ENCODE measurements around the gene TMC3. TPM values are rescaled to one million over a fixed set of nuclear protein-coding genes. Genes with fewer than 3 reads are reported as not detected.

Gene TMC3
- total RNA-seq, 3 donors from 2014 or later (not counting 1 experiment from before 2014, with no cell fraction given), result not detected

DNA sequence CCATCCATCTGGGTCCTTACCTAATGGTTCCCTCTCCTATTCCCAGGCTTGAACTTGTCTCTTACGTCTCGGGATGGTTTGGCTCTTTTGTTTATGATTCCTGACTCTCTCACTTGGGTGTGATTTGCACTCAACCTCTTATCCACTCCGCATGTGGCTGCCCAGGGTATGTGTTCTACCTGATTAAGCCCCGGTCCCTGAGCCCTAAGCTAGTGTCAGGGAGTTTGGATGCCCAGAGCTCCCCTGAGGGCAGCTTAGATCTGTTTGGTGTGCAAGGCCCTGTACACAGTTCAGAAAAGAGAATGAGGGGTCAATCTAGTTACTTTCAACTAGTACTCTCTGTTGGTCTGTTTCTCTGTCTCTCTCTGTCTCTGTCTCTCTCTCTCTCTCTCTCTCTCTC is 34.2 kb downstream of the TMC3 start:
- TF ChIP-seq, protein P1, sequence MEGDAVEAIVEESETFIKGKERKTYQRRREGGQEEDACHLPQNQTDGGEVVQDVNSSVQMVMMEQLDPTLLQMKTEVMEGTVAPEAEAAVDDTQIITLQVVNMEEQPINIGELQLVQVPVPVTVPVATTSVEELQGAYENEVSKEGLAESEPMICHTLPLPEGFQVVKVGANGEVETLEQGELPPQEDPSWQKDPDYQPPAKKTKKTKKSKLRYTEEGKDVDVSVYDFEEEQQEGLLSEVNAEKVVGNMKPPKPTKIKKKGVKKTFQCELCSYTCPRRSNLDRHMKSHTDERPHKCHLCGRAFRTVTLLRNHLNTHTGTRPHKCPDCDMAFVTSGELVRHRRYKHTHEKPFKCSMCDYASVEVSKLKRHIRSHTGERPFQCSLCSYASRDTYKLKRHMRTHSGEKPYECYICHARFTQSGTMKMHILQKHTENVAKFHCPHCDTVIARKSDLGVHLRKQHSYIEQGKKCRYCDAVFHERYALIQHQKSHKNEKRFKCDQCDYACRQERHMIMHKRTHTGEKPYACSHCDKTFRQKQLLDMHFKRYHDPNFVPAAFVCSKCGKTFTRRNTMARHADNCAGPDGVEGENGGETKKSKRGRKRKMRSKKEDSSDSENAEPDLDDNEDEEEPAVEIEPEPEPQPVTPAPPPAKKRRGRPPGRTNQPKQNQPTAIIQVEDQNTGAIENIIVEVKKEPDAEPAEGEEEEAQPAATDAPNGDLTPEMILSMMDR (IDR thresholded peaks at IDR 0.05), result no peak
- Mint-ChIP-seq H3K36me3 (no peaks in the 10 kb centered on the region), H3K4me3 (no peak overlapping the region), H3K4me1 (no peaks in the 10 kb centered on the region), H3K27ac (no peak overlapping the region), H3K27me3 (ENCODE audit: low read depth in 2 of 2) (peaks cover 7 to 8% of the 10 kb centered on the region in 2 donors), H3K9me3 (no peaks in the 10 kb centered on the region)
- H3K4me3 ChIP-seq (ENCODE audit: low read length), result no peak overlapping the region
- ATAC-seq (no peak), DNase-seq (no peak)
- intact Hi-C loops (cut with micrococcal nuclease), result loop anchor here (10.0 kb wide), 1 partner anchor 65 kb away; no protein-coding TSS in a partner anchor
- no peaks in the 10 kb centered on the region for H3K36me3 ChIP-seq (ENCODE audit: control insufficient read depth, insufficient read depth, low read length)
- H3K27me3 ChIP-seq (ENCODE audit: control insufficient read depth, insufficient read depth, low read length), result no peaks in the 10 kb centered on the region
- peaks cover 4% of the 10 kb centered on the region for H3K4me1 ChIP-seq (ENCODE audit: control insufficient read depth, insufficient read depth, low read length)
- H3K9me3 ChIP-seq (ENCODE audit: control insufficient read depth, insufficient read depth, low read length), result no peaks in the 10 kb centered on the region
- 87% methylated on average over 4 of the region's 4 CpGs for WGBS (ENCODE audit: insufficient coverage)
- no peak overlapping the region for H3K27ac ChIP-seq (ENCODE audit: low read length)

GRCh38 chr15:81339321-81339720 is 34.7 kb downstream of the TMC3 start:
- H3K36me3 Mint-ChIP-seq, result no peaks in the 10 kb centered on the region
- H3K27ac Mint-ChIP-seq, result no peak overlapping the region
- H3K27me3 Mint-ChIP-seq (ENCODE audit: low read depth in 2 of 2), result peaks cover 7 to 8% of the 10 kb centered on the region in 2 donors
- H3K4me1 Mint-ChIP-seq, result no peaks in the 10 kb centered on the region
- no peaks in the 10 kb centered on the region for H3K27me3 ChIP-seq (ENCODE audit: control insufficient read depth, insufficient read depth, low read length)
- H3K4me3 Mint-ChIP-seq, result no peak overlapping the region
- H3K27ac ChIP-seq (ENCODE audit: low read length), result no peak overlapping the region
- ATAC-seq (no peak), DNase-seq (no peak)
- no peak overlapping the region for H3K4me3 ChIP-seq (ENCODE audit: low read length)
- WGBS (ENCODE audit: insufficient coverage), result 89% methylated on average over 5 of the region's 5 CpGs
- TF ChIP-seq, protein P1 (IDR thresholded peaks at IDR 0.05), result no peak
- intact Hi-C loops (cut with micrococcal nuclease), result no loop called here
- H3K36me3 ChIP-seq (ENCODE audit: control insufficient read depth, insufficient read depth, low read length), result no peaks in the 10 kb centered on the region
- H3K9me3 ChIP-seq (ENCODE audit: control insufficient read depth, insufficient read depth, low read length), result no peaks in the 10 kb centered on the region
- peaks cover 4% of the 10 kb centered on the region for H3K4me1 ChIP-seq (ENCODE audit: control insufficient read depth, insufficient read depth, low read length)
- no peaks in the 10 kb centered on the region for H3K9me3 Mint-ChIP-seq

- H3K27me3 Mint-ChIP-seq (ENCODE audit: low read depth in 2 of 2), result peaks cover 3 to 8% of the 10 kb centered on the region in 2 donors
- H3K27ac ChIP-seq (ENCODE audit: low read length), result no peak overlapping the region
- no peak overlapping the region for H3K4me3 Mint-ChIP-seq
- H3K9me3 Mint-ChIP-seq, result no peaks in the 10 kb centered on the region
- no peak overlapping the region for H3K4me3 ChIP-seq (ENCODE audit: low read length)
- no peaks in the 10 kb centered on the region for H3K36me3 Mint-ChIP-seq
- WGBS (ENCODE audit: insufficient coverage), result 44% methylated on average over 8 of the region's 8 CpGs
- no peak overlapping the region for H3K27ac Mint-ChIP-seq
- DNase-seq, result no peak
- H3K36me3 ChIP-seq (ENCODE audit: control insufficient read depth, insufficient read depth, low read length), result no peaks in the 10 kb centered on the region
- no peaks in the 10 kb centered on the region for H3K9me3 ChIP-seq (ENCODE audit: control insufficient read depth, insufficient read depth, low read length)
- TF ChIP-seq, protein P1 (IDR thresholded peaks at IDR 0.05), result no peak
- H3K4me1 Mint-ChIP-seq, result no peaks in the 10 kb centered on the region
- intact Hi-C loops (cut with micrococcal nuclease), result no loop called here
- H3K27me3 ChIP-seq (ENCODE audit: control insufficient read depth, insufficient read depth, low read length), result no peaks in the 10 kb centered on the region
- H3K4me1 ChIP-seq (ENCODE audit: control insufficient read depth, insufficient read depth, low read length), result peaks cover 4% of the 10 kb centered on the region
- no peak for ATAC-seq
These were observed 35.6 kb downstream of the TMC3 start for GRCh38 chr15:81338170-81339007.
